ENCODE data around the gene MYO3B.

Gene MYO3B

DNA sequence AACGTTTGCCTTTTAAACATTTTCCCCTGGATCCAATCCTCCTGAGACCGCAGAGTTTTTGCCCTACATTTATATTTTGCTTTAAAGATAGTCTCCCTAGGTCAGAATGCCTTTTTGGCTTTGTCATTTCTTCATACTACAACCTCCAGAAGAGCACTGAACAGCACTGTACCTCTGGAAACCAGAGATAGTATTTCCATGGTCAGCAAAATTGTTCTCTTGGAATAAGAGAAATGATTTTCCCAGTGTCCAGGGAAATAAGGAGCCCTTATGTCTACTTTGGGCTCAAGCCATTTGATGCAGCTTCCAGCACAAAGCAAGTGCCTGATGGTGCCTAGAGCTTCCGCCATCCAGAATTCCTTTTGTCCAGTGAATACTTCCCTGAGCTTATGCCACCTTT is 461.7 kb downstream of the MYO3B start:
- no peak for DNase-seq (ENCODE audit: low read depth)
- TF ChIP-seq CTCF (IDR thresholded peaks at IDR 0.05; ENCODE audit: low read depth, low read length, missing control alignments), result no peak
- no peak overlapping the region for H3K4me3 ChIP-seq (ENCODE audit: low read depth, low read length)

GRCh38 chr2:170641961-170642360 is 464.0 kb downstream of the MYO3B start:
- H3K4me3 ChIP-seq (ENCODE audit: low read depth, low read length), result no peak overlapping the region
- no peak for TF ChIP-seq CTCF (IDR thresholded peaks at IDR 0.05; ENCODE audit: low read depth, low read length, missing control alignments)
- DNase-seq (ENCODE audit: low read depth), result no peak

DNA sequence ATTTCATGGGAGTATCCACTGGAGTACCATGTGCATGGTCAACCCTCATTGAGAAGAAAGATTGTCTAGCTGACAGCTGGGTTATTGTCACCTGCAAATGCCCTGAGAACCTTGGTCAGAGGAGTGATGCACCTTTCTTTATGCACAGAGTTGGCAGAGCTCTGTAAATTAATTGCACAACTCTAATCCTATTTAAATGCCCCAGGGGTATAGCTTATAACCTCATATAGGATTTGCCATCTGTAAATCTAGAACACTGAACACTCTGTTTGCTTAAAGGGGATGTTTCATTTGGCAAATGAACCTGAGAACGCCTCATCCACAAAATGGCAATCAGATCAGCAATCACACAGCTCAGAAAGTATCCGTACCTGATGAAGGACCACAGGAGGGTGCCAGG is 465.4 kb downstream of the MYO3B start:
- TF ChIP-seq CTCF (IDR thresholded peaks at IDR 0.05; ENCODE audit: low read depth, low read length, missing control alignments), result no peak
- H3K4me3 ChIP-seq (ENCODE audit: low read depth, low read length), result no peak overlapping the region
- no peak for DNase-seq (ENCODE audit: low read depth)

DNA sequence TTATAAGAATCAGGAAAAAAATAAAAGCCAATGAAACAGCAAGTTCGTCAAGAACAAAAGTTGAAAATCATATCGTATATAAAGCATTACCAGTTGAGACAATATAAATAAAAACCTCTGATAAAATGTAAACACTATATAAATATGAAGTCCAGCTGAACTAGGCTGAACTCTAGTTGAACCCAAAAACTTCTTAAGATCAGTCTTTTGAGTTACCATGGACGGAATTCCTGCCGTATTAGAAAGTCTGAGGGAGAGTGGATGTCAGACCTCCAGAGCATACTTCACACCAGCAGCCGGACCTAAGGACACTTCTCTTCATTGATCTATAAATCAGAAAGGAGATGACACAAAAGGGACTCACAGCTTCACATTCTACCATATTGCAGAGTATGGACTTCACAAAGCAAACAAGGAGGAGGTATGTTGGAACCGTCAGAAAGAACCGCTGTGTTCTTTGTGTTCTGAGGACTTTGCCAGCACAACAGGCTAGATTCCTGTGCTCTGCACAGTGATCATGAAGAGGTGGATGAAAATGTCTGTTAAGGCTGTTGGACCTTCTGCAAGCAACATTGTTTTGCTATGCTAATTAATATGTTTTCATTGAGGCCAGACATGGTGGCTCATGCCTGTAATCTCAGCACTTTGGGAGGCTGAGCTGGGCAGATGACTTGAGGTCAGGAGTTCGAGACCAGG is 469.9 kb downstream of the MYO3B start:
- DNase-seq (ENCODE audit: low read depth), result no peak
- TF ChIP-seq CTCF (IDR thresholded peaks at IDR 0.05; ENCODE audit: low read depth, low read length, missing control alignments), result no peak
- H3K4me3 ChIP-seq (ENCODE audit: low read depth, low read length), result no peak overlapping the region

- no peak for DNase-seq (ENCODE audit: low read depth)
- no peak for TF ChIP-seq CTCF (IDR thresholded peaks at IDR 0.05; ENCODE audit: low read depth, low read length, missing control alignments)
- H3K4me3 ChIP-seq (ENCODE audit: low read depth, low read length), result no peak overlapping the region
Measured at GRCh38 chr2:170651624-170652325, 473.8 kb downstream of the MYO3B start.

DNA sequence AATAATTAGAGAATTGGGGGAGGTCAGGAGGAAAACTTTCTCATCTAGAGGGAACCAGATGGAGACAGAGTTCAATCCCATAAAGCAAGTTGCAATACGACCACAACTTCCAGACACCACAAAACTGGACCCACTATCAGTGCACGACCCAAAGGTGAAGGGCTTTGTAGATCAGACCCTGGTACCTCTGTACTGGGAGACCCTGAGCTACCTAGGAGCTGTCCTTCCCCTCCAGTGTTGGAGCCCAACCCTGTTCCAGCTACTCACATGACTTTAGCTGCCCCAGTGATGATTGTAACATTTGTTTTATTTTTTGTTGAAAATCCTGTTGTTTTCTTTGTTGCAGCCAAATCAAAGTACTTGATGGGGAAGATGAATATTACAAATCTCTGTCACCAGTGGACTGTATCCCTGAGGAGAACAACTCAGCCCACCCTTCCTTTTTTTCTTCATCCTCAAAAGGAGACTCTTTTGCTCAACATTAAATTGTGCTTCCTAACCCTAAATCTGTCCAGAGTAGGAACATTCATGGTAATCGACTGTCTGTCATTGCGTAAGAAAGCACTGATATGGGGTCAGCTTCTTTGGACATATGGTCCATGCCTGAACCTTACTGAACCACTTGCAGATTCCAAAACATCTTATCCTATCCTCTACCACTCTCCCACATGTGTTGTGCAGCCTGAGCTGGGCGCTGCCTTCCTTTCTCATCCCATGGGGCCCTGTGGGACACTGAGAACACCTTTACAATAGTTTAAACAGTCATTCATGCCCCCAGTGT is 474.9 kb downstream of the MYO3B start:
- TF ChIP-seq CTCF (IDR thresholded peaks at IDR 0.05; ENCODE audit: low read depth, low read length, missing control alignments), result no peak
- DNase-seq (ENCODE audit: low read depth), result no peak

More for the DNA sequence above, 474.9 kb downstream of the MYO3B start:
- H3K4me3 ChIP-seq (ENCODE audit: low read depth, low read length), result no peak overlapping the region
